H54 (cell line): ENCODE measurements around the gene TWIST1.
A peak's percentile ranks its signal among the peaks of the same experiment; 100 is the strongest.

Source experiments
- DNase-seq: peaks from one replicate; pipeline ENCODE4 v3.0.0; 2011; ENCODE audit warnings: low spot score, mixed read lengths; ENCODE audit not compliant: insufficient read length
- FAIRE-seq: peaks from 3 replicates; lab custom pipeline; 2011; peaks lifted over from hg19 to GRCh38; lab: Jason Lieb, UNC
- POLR2A ChIP-seq: IDR thresholded peaks from 2 replicates; pipeline ENCODE4 v1.6.1; 2011; ENCODE audit warnings: low read depth, mild to moderate bottlenecking, low read length

The TWIST1 gene

GRCh38 chr7:19117091-19117869, at the start of gene TWIST1:
TSS of gene TWIST1 (minus strand) at chr7:19117636. CDS start at chr7:19117321, 315 bp downstream.
- peak; percentile 90 for TF ChIP-seq POLR2A
- DNase-seq (peak; percentile 93), FAIRE-seq (peak; percentile 15)

- peak; percentile 96 for FAIRE-seq
- no peak for DNase-seq
- no peak for TF ChIP-seq POLR2A
Measured at GRCh38 chr7:19161671-19162070, 44.2 kb upstream of the TWIST1 start.

GRCh38 chr7:19146699-19147098, 29.3 kb upstream of the TWIST1 start:
- peak; percentile 18 for DNase-seq
- peak; percentile 80 for FAIRE-seq
- TF ChIP-seq POLR2A, result no peak

GRCh38 chr7:19145434-19146115, 28.1 kb upstream of the TWIST1 start:
- no peak for DNase-seq
- no peak for FAIRE-seq

GRCh38 chr7:19144661-19145433, 27.4 kb upstream of the TWIST1 start, which contains the start of gene FERD3L:
TSS of gene FERD3L (minus strand) at chr7:19145421. CDS start at chr7:19145362, 59 bp downstream.
- TF ChIP-seq POLR2A, result no peak
- FAIRE-seq (no peak), DNase-seq (no peak)

More at GRCh38 chr7:19145434-19146115, 28.1 kb upstream of the TWIST1 start:
- TF ChIP-seq POLR2A, result no peak

GRCh38 chr7:19143881-19144574, 26.6 kb upstream of the TWIST1 start:
- FAIRE-seq (no peak), DNase-seq (no peak)
- TF ChIP-seq POLR2A, result no peak

GRCh38 chr7:19139706-19140327, 22.4 kb upstream of the TWIST1 start:
- TF ChIP-seq POLR2A, result no peak
- no peak for FAIRE-seq
- DNase-seq, result no peak

- DNase-seq, result no peak
- FAIRE-seq, result peak; percentile 82
- no peak for TF ChIP-seq POLR2A
Measured at GRCh38 chr7:19133886-19134285, 16.4 kb upstream of the TWIST1 start.

GRCh38 chr7:19133390-19133789, 16.0 kb upstream of the TWIST1 start:
- FAIRE-seq (no peak), DNase-seq (no peak)
- no peak for TF ChIP-seq POLR2A

- no peak for DNase-seq
- no peak for TF ChIP-seq POLR2A
- peak; percentile 82 for FAIRE-seq
Measured at GRCh38 chr7:19128856-19129255, 11.4 kb upstream of the TWIST1 start.

- DNase-seq (peak; percentile 57), FAIRE-seq (peak; percentile 89)
- no peak for TF ChIP-seq POLR2A
Measured at GRCh38 chr7:19121977-19122588, 4.6 kb upstream of the TWIST1 start.

GRCh38 chr7:19119870-19120486, 2.5 kb upstream of the TWIST1 start:
- no peak for TF ChIP-seq POLR2A
- FAIRE-seq, result no peak
- DNase-seq, result no peak
